Right lobe of liver (tissue), 6 donors: ENCODE measurements around the gene TSHZ3. TPM values are rescaled to one million over a fixed set of nuclear protein-coding genes. Genes with fewer than 3 reads are reported as not detected.

Source experiments
- ATAC-seq, 4 donors: fragments of 200-7000 bp; cut with Tn5 transposase; one replicate each; pipeline ENCODE4 v1.9.1; 2020; ENCODE audit warnings: mild to moderate bottlenecking in 4 of 4, moderate library complexity in 4 of 4
- DNase-seq, 3 donors: peaks; one replicate each; pipeline ENCODE4 v3.0.0-alpha.2; 2020
- H3K27ac ChIP-seq, 3 donors: fragments of 200-600 bp; one replicate each; pipeline ENCODE4 v1.8.0; 2022
- H3K27me3 ChIP-seq, 2 donors: fragments of 200-600 bp; one replicate each; pipeline ENCODE4 v1.8.0; 2022
- H3K36me3 ChIP-seq, 4 donors: fragments of 200-600 bp; sonication (generic) in 1 of 4; one replicate each; pipeline versions ENCODE4 v1.5.1 to v1.8.0; 2017 to 2022; ENCODE audit warnings: control low read depth in 1 of 4
- H3K4me1 ChIP-seq, 4 donors: fragments of 200-600 bp; sonication (generic) in 1 of 4; one replicate each; pipeline versions ENCODE4 v1.5.1 to v1.8.0; 2017 to 2022; ENCODE audit warnings: control low read depth in 1 of 4
- H3K4me3 ChIP-seq, 3 donors: fragments of 200-600 bp; one replicate each; pipeline ENCODE4 v1.8.0; 2022
- H3K9me3 ChIP-seq, 4 donors: fragments of 200-600 bp; sonication (generic) in 1 of 4; one replicate each; pipeline versions ENCODE4 v1.5.1 to v1.8.0; 2017 to 2022; ENCODE audit warnings: control low read depth in 1 of 4
- CTCF ChIP-seq, 4 donors: fragments of 200-600 bp in 3 of 4; fragments of 450-650 bp in 1 of 4; IDR thresholded peaks; one replicate each; pipeline versions ENCODE4 v1.5.1 to v1.8.0; 2016 to 2022; ENCODE audit warnings: antibody characterized with exemption in 4 of 4, mild to moderate bottlenecking in 2 of 4
- POLR2A ChIP-seq: fragments of 450-650 bp; IDR thresholded peaks from one replicate; pipeline ENCODE4 v1.6.1; 2017; ENCODE audit warnings: antibody characterized with exemption, mild to moderate bottlenecking
- WGBS: methylation state at CpG from one replicate; pipeline ENCODE4 v1.1.6; 2018; ENCODE audit warnings: low coverage, low lambda C conversion rate; ENCODE audit not compliant: insufficient coverage; ENCODE audit errors: missing lambda C conversion rate; 5-methylcytosine and 5-hydroxymethylcytosine counted together
- intact Hi-C, 2 donors: fragments of 100-400 bp; cut with DNase I; formaldehyde crosslinking; loops; one replicate each; pipeline versions ENCODE4 v1.11.2 to v1.14.1; 2022
- total RNA-seq, 6 experiments: library from RNA; depleted of rRNA in 2 of 6; stranded (reverse); fragments of >200 nt in 2 of 6; fragmentation: NEBNext Ultra II Directional in 3 of 6; extraction: Animal tissue kit (Norgen Biotek cat#: 25700) in 3 of 6; gene quantifications; one replicate each; pipeline versions ENCODE4 v1.1.0 to v1.2.4, GENCODE V29; 2016 to 2023
- donor health status: DM: no; HTN: yes; CAD: no.
- donor health status: DM: no; HTN: no; CAD: no.
- donor health status: DM: no; HTN: no; CAD: no.
- donor health status: DM: no; HTN: yes; CAD: no.
- donor health status: DM: no; HTN: yes; CAD: no.

TSHZ3 gene
- total RNA-seq, 6 experiments from 2014 or later = 1.2 to 1.6 (median 1.3) TPM

- Histone ChIP-seq H3K36me3 (no peaks in the 10 kb centered on the region), H3K9me3 (no peaks in the 10 kb centered on the region), H3K27me3 (no peaks in the 10 kb centered on the region), H3K27ac (no peak overlapping the region), H3K4me1 (no peaks in the 10 kb centered on the region), H3K4me3 (no peak overlapping the region)
- intact Hi-C loops = no loop called here
- ATAC-seq (no peak), DNase-seq (no peak)
- TF ChIP-seq CTCF (IDR thresholded peaks at IDR 0.05) (no peak), POLR2A (no peak)
- 44% methylated on average over 7 of the region's 7 CpGs for WGBS
These were observed 12.0 kb downstream of the TSHZ3 start for GRCh38 chr19:31337008-31337914.

GRCh38 chr19:31335716-31336115 lies 13.5 kb downstream of the TSHZ3 start:
- no peaks in the 10 kb centered on the region for H3K27me3 ChIP-seq
- 49% methylated on average over 5 of the region's 6 CpGs for WGBS
- H3K9me3 ChIP-seq = no peaks in the 10 kb centered on the region
- H3K4me1 ChIP-seq = no peaks in the 10 kb centered on the region
- H3K27ac ChIP-seq = no peak overlapping the region
- no peak overlapping the region for H3K4me3 ChIP-seq
- no peaks in the 10 kb centered on the region for H3K36me3 ChIP-seq
- intact Hi-C loops = no loop called here
- TF ChIP-seq CTCF (IDR thresholded peaks at IDR 0.05) (no peak), POLR2A (no peak)
- ATAC-seq (no peak), DNase-seq (peak in 1 of 3 donors; percentile 28)

- 66% methylated on average over 10 of the region's 12 CpGs for WGBS
- intact Hi-C loops = no loop called here
- no peaks in the 10 kb centered on the region for H3K36me3 ChIP-seq
- no peak overlapping the region for H3K27ac ChIP-seq
- no peaks in the 10 kb centered on the region for H3K27me3 ChIP-seq
- H3K4me3 ChIP-seq = no peak overlapping the region
- no peak for ATAC-seq
- H3K9me3 ChIP-seq = no peaks in the 10 kb centered on the region
- TF ChIP-seq CTCF (IDR thresholded peaks at IDR 0.05) = no peak
- TF ChIP-seq POLR2A = no peak
- peak in 1 of 3 donors; percentile 28 for DNase-seq
- H3K4me1 ChIP-seq = no peaks in the 10 kb centered on the region
These were observed 14.2 kb downstream of the TSHZ3 start for GRCh38 chr19:31334849-31335624.

GRCh38 chr19:31334101-31334848 lies 15.0 kb downstream of the TSHZ3 start:
- ATAC-seq = no peak
- Histone ChIP-seq H3K9me3 (no peaks in the 10 kb centered on the region), H3K36me3 (no peaks in the 10 kb centered on the region), H3K27me3 (no peaks in the 10 kb centered on the region), H3K4me1 (no peaks in the 10 kb centered on the region), H3K4me3 (no peak overlapping the region), H3K27ac (no peak overlapping the region)
- intact Hi-C loops = no loop called here
- WGBS = 66% methylated on average over 7 of the region's 7 CpGs
- DNase-seq = no peak
- TF ChIP-seq CTCF (IDR thresholded peaks at IDR 0.05) (no peak), POLR2A (no peak)
